ENCODE measurements around the gene KCNJ6.

The KCNJ6 gene

DNA sequence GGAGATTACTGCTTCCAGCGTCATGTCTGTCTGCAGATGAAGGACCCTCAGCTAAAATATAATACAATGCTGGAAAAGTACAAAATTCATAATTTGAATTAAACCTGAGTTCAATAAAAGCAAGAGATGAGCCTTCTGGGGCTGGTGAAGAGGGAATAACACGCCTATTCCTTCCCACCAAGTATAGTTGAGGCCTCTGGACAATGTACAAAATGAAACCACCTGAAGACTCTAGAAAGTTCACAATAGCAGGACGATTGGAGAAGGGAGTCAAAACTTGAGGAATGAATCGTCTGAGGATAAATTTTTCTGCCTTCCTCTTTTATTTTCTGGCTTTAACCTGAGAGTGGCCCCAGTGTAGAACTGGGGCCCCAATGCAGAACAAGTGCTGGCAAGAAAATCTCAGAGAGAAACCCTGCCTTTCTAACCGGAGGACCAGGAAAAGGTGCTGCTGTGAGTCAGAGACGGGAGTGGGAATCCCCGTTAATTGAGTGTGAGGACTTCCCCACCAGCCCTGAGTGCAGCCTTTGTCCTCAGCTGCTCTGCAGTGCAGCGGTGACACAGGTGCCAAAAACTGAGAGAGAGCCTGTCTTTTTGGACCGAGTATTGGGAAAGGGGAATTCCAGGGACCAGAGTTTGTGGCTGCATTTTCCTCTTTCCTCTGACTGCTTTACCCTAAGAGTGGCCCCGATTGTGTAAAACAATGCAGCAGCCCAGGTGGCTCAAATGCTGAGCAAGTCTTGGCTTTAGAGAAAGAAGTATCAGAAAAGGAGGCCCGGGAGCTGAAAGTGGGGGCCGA, 284.7 kb downstream of the KCNJ6 start:
- DNase-seq = no peak

DNA sequence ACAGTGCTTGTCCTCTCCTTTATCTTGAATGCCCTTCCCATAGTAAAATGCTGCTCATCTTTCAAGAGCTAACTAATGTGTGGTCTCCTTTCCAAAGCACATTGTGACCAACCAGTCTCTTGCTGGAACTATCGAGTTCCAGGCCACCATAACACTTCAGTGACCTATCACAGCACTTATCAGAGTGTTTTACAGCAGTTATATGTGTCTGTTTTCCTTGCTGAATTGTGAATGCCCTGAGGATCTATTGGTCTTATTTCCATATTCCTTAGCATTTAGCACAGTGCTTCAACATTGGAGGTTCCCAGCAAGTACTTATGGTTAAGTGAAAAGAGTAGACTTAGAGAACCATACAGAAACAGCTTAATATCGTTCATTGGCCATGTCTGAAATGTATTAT, 285.4 kb downstream of the KCNJ6 start:
- DNase-seq = no peak

DNA sequence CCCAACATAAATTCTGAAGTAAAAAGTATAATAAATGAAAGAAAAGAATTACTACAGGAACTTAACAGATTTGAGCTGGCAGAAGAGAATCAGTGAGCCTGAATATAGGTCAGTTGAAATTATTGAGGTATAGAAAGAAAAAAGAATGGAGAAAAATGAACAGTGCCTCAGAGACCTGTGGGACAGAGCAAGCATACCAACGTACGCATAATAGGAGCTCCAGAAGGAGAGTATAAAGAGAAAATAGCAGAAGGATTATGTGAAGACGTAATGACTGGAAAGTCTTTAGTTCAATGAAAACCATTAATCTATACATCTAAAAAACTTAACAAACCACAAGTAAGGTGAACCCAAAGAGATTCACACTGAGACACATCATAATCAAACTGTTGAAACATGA, 287.9 kb downstream of the KCNJ6 start:
- DNase-seq = no peak

DNA sequence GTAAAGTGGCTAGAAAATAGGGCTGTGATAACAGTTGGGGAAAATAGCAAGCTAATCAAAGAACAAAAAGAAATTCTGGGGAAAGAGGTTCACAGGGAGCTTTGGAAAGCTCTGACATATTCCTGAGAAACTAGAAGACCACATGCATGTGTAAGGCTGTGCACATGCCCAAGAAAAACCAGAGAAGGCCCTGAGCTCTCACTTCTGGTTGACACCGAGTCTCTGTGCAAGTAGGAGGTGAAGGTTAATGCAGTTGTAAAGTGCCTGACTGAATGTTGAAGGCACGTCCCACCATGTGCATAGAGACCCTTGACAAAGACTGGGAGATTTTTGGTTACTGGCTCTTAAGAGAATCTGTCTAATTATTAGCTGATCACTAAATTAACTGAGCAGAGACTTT, 288.7 kb downstream of the KCNJ6 start:
- DNase-seq = no peak

DNA sequence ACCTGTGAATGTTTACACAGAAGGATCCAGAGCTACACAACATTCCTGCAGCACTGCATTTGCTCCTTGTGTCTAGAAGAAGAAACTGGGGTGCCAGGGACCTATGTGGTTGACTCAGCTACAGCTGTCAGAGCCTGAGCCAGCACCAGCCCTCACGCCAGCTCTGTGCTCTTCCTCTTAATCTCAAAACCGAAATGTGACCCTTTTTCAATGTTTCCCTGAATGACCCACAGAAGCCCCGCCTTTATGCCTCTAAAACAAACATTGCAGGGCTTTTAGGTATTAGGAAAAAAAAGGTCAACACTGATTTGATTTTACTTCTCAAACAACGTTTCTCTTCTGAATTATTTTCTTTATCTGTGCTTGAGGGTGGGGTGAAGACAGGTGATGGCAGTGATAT, 289.2 kb downstream of the KCNJ6 start:
- DNase-seq = no peak

DNA sequence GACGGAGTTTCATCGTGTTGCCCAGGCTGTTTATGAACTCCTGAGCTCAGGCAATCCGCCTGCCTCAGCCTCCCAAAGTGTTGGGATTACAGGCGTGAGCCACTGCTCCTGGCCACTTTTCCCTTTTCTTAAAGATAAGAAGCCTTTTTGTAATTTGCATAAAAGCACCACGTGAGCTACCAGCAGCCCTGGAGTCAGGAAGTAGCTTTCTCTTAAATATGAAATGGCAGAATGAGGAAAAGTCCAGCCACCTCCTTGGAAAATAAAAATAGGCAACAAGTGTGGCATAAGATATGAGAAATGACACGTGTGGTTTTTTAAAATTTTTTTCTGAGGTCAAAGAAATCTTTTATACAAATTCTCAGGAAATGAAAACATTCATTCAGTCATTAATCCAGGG, 289.9 kb downstream of the KCNJ6 start:
- no peak for DNase-seq

DNA sequence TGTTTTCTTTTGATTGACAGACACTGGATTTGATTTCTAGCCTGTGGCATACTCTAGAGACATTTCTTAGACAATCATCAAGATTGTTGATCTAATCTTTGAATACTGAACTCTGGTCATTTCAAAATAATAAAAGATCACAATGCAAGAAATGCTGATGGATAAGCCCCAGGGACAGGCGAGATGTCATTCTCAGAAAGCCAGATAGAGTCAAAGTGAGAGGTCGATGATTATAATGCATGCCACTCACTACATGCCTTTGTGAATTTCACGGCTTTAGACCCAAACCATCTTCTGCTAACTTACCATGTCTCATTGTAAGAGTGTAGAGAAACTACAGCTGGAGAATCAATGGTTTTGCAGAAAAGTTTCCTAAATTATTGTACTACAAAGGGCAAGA, 292.6 kb downstream of the KCNJ6 start:
- no peak for DNase-seq

DNA sequence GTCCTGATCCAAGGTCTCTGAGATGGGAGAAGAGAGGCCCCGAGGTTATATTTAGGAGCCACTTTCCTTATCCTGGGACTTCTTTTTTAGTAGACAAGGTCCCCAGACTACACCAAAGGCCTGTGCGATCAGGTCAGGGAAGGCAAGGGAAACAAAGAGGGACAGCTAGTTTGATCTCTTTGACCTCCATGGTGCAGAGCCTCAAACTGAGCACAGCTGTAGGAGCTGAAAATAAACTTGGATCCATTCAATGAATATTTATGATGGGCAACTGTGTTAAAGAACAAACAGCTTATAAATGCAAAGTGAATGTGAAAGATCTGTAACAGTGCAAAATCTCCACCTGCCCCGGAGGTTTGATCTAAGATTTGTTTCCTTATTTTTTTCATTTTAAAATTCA, 293.1 kb downstream of the KCNJ6 start:
- no peak for DNase-seq

DNA sequence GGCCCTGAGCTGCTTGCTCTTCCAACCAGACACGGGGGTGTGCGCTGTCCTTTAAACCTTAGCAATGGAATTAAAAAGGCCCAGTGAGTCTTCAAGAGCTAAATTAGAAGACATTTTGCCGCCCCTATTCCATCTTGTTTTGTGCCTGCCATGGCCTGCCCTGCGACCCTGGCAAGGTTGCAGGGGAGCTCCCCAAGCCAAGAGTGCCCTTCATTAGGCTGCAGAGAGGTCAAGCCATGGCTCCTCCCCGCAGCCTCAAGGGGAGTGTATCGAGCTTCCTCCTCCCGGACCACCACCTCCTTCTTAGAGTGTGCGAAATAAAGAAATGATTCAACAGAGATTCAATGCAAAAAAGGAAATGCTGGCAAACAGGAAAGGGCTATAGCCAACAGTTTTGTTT, 293.5 kb downstream of the KCNJ6 start:
- DNase-seq = no peak

DNA sequence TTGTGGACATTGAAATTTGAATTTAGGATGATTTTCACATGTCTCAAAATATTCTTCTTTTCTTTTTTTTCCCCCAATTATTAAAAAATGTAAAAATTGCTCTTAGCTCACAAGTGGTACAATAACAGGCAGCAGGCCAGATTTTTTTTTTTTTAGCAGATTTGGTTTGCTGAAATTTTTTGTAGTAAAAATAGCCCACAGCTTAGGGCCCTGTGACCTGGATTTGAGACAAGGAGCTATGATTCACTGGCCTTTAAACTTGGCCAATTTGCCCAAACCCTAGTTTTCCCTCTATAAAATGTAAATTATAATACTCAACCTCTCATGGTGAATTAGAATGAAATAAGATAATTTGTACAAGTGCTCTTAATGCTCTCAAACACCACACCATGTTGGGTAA, 295.9 kb downstream of the KCNJ6 start:
- DNase-seq = no peak

DNA sequence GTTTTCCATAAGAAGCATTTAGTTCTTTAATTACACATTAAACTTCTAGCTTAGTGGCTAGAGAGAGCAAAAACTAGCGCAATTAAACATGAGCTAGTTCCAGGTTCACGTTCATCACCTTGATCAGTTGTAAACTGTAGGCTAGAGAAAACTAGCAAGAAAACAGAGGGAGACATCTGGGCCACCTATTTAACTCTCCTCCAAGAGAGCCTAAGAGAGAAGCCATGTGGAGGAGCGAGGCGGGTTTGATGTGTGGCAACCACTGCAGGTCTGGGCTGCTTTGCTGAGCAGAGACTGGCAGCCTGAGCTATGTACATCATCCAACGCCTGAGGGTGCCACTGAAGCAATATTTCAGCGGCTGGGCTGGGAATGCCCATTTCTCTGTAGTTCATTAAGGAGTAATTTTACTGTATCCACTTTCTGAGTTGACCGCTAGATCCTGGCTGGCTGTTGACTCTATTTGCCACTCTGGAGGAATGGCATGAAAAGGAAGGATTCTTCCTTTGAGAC, 296.7 kb downstream of the KCNJ6 start:
- DNase-seq = no peak

DNA sequence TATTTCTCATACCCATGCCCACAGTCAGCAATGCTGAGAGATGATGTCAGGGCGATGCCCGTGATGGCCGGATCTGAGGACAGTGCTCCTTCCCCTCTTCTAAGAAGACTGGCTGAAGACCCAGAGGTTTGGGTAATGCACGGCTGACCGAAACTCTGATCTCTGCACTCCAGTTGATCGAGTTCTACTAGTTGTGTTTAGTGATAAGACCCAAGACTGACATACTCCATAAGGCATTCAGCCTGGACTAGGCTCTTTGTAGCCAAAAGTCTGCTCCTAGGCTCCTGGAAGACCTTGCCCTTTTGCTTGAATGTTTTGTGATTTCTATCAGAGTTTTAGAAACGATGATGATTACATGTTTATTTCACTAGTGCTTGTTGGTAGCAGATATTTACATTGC, 298.2 kb downstream of the KCNJ6 start:
- DNase-seq = no peak

DNA sequence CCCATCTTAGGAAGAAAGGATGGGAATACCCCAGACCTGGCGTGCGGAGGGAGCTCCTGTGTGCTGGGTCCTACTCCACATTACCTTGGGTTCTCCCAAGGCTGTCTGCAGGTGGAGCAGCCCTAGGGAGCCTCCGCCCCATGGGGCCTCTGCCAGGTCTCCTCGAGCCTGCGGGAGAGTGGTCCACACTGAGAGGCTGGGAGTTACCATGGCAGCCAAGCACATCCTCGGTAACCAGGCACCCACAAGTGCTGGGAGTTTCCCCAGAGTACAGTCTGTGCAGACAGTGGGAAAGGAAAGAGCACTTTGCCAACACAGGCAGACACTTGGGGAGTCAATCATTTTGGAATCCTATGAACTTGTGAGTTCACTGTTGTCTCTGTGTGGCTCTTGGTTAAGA, 300.3 kb downstream of the KCNJ6 start:
- no peak for DNase-seq

DNA sequence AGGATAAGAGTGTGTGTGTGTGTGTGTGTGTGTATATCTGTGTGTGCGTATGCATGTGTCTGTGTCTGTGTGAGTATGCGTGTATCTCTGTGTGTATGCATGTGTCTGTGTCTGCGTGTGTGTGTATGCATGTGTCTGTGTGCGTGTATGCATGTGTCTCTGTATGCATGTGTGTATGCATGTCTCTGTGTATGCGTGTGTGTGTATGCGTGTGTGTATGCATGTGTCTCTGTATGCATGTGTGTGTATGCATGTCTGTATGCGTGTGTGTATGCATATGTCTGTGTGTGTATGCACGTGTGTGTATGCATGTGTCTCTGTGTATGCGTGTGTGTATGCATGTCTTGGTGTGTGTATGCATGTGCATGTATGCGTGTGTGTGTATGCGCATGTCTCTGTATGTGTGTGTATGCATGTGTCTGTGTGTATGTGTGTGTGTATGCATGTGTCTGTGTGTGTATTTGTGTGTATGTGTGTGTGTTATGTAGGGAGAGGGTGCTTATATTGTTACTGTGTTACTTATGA, 301.8 kb downstream of the KCNJ6 start:
- no peak for DNase-seq

DNA sequence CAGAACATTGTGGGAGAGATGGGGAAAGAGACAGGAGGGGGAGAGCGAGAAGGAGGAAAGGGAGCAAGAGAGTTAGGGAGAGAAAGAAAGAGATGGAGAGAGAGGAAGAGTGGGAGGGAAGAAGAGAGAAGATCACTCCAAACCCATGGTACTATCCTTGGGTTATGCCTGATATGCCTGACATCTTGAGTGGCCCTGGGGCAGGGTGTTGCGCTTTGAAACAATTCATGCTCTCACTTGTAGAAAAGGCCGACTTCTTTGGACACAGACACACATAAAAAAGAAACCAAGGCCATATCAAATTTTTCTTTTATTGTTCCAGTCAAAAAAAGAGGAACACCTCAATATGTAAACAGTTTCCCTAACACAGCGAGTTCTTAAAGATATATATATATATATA, 309.2 kb downstream of the KCNJ6 start:
- DNase-seq = no peak

DNA sequence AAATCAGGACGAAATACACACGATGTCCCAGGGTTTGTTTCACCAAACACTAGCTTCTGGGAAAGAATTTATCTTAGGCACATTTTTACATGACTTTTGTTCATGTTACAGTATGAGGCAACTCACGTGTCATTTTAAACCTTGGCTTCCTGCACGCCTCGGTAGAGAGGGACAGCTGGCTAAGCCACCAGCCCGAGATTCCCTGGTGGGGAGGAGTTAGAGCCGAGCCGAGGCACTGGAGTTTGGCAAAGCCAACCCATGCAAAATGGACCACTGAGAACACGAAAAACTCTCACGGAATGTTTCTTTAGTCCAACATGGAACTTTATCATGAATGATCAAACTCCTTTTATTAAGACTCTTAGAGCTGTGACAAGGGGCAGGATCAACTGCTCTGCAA, 309.7 kb downstream of the KCNJ6 start:
- DNase-seq = no peak

DNA sequence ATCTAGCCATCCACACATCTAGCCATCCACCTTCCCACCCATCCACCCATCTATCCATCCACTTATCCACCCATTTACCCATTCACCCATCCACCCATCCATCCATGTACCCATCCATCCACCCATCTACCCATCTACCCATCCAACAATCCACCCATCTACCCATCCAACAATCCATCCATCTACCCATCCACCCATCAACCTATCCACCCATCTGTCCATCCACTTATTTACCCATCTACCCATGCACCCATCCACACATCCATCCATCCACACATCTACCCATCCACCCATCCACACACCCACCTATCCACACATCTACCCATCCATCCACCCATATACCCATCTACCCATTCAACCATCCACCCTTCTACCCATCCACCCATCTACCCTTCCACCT, 311.3 kb downstream of the KCNJ6 start:
- no peak for DNase-seq

DNA sequence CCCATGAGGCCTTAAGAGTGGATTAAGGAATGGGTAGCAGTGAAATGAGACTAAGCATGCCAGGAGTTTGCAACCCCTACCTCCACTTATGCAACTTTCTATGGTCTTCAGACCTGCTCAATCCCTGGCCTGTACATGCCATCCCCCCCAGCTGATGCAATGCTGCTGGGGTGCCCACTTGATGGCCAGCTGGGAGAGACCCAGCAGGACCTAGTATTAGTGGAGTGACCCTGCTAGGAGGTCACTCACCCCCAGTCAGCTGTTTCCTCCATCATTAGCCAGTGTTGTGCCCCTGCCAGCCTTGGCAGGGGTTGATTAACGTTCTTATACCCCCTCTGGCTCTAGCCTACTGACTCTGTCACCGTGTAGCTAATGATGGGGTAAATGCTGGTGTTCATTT, 313.1 kb downstream of the KCNJ6 start:
- no peak for DNase-seq

DNA sequence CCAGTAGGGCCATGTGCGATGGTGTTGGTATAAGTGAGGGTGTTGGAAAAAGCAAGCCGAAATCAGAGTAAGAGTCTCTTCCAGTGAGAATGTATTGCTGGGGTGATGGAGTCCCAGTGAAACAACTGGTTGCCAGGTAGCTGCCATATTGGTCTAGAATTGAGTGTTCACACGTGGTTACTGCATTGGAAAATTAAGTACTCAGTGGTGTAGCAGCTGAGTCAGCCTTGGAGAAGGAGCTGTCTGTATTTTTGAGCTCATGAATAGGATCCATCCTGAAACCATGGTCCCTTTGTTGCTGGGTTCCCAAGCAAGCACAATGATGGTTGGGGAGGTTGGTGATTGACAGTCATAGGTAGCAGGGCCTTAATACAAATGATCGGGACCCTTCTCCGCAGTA, 314.3 kb downstream of the KCNJ6 start:
- DNase-seq = no peak

DNA sequence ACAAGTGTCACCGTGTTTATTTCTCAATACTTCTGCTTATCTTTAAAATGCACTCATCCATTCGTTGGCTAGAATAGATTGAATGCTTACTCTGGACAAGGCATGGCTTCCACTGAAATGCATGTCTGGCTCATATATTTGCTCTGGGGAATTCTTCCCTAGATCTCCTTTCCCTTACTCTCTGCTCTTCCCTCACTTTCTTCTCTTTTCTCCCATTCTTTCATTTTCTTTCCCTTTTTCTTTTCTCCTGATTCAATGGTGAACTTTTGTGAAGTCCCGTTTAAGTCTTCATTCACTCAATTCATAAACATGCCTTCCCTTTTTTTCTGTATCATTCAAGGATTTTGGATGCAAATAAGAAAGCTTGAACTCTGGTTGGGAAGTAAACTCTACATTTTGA, 315.2 kb downstream of the KCNJ6 start:
- no peak for DNase-seq

DNA sequence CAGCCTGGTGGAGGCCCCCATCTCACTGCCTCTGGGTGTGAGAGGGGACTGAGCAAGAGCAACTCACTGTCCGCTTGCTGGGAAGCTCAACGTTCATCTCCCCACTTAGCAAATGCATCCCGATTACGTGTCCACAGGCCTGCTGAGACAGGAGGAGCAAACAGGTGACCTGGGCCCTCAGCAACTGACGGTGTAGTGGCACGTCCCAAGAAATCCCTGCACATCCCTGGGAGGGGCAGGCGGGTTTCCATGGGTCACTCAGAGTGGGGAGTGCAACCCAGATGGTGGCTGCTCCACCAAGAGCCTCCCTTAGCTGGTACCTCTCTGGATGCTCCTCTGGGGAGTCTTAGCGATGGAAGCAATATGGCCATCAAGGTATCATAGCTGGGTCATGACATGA, 320.3 kb downstream of the KCNJ6 start:
- no peak for DNase-seq

DNA sequence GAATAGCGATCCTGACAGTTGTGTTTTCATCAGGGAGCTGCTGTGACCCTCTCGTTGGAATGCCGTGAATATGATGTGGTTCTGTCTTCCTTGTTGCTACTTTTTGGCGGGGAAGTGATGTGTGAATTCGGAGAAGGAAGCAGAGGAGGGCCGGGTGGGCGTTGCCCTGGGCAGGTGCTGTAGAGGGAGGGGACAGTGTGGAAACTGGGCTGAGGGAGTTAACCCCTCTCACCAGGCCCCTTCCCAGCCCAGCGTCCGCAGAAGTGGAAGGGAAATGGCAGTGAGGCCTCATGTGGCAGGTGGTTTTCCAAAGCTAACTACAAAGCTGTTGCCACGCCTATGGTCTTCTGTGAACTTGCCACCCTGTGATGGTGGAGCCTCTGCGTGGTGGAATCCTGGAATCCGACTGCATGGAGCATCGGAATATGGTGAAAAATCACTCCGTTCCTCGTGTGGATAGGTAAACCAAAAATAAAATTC, 321.7 kb downstream of the KCNJ6 start:
- DNase-seq = no peak

DNA sequence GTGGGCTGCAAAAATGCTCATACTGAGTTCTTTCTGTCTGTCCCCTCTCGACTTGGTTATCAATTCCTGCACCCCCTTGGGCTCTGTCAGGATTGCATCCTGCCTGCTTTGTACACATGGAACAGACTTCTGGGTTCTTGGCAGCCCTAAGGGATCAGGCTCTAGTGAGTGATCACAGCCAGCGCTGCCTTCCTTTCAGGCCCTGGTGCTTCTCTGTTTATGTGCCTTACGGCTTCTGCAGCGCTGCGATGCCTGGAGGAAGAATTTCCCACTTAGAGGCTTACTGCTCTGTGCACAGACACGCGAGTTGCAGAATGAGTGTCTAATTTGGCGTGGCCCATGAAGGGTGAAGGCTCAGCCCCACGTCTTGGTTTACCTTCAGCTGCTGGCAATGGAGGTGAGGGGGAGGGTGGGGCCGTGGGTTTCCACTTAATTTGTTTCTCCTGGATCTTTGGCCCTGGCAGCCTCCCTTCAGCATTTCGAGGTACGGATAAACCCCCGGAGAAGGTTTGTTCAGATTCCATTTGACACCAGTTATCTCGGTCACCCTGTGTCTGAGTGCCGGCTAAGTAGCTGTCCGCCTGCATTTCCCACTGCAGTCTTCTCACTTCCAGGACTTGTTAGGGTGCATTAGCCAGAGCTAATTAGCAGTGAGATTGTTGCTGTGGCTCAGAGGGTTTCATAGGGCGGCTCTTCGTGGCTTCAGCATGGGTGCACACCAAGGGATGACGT, 322.4 kb downstream of the KCNJ6 start:
- DNase-seq = peak; percentile 24

DNA sequence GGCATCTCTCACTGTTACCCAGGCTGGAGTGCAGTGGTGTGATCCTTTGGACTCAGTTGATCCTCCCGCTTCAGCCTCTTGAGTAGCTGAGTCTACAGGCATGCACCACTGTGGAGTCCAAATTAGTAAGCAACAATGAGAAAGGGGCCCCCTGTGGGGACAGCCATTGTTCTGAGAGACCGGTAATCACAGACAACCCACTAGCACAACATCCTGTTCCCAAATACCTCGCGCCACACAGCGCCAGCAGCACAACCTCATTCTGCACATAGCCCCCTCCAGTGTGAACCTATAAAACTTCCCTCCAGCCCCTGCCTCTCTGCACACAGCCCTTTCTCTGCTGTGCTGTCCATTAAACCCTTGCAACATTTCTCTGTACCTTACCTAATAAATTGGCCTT, 323.2 kb downstream of the KCNJ6 start:
- peak; percentile 73 for DNase-seq
